ENCODE results near the gene ZC3HAV1L.
"Not testable (repeated sequence)": the region's sequence is repeated elsewhere in the genome, so short reads cannot be mapped to it uniquely, and the experiment has no call there.

The ZC3HAV1L gene

GRCh38 chr7:139054101-139054500 is 18.3 kb upstream of the ZC3HAV1L start:
- FAIRE-seq: no peak
- no peak for DNase-seq (ENCODE audit: low spot score)

- no peak for DNase-seq (ENCODE audit: low spot score)
Observed at GRCh38 chr7:139051655-139052054, 15.8 kb upstream of the ZC3HAV1L start.

GRCh38 chr7:139049936-139050335 is 14.1 kb upstream of the ZC3HAV1L start:
- FAIRE-seq (no peak), DNase-seq (ENCODE audit: low spot score) (no peak)

More at GRCh38 chr7:139051655-139052054, 15.8 kb upstream of the ZC3HAV1L start:
- FAIRE-seq: no peak

- DNase-seq (ENCODE audit: low spot score): no peak
- no peak for FAIRE-seq
Observed at GRCh38 chr7:139049111-139049510, 13.3 kb upstream of the ZC3HAV1L start.

GRCh38 chr7:139047970-139048369 is 12.1 kb upstream of the ZC3HAV1L start:
- DNase-seq (ENCODE audit: low spot score) (no peak), FAIRE-seq (no peak)

- FAIRE-seq (no peak), DNase-seq (ENCODE audit: low spot score) (no peak)
Observed at GRCh38 chr7:139046143-139046542, 10.3 kb upstream of the ZC3HAV1L start.

- DNase-seq (ENCODE audit: low spot score) (no peak), FAIRE-seq (no peak)
Observed at GRCh38 chr7:139044813-139045794, 9.3 kb upstream of the ZC3HAV1L start.

- FAIRE-seq: no peak
Observed at GRCh38 chr7:139043823-139044812, 8.3 kb upstream of the ZC3HAV1L start.

GRCh38 chr7:139041378-139042085 is 5.7 kb upstream of the ZC3HAV1L start:
- FAIRE-seq (no peak), DNase-seq (ENCODE audit: low spot score) (no peak)

More at GRCh38 chr7:139043823-139044812, 8.3 kb upstream of the ZC3HAV1L start:
- no peak for DNase-seq (ENCODE audit: low spot score)

- FAIRE-seq: no peak
- no peak for DNase-seq (ENCODE audit: low spot score)
Observed at GRCh38 chr7:139038691-139039090, 2.8 kb upstream of the ZC3HAV1L start.

GRCh38 chr7:139036901-139037300 is 1.1 kb upstream of the ZC3HAV1L start:
- FAIRE-seq (no peak), DNase-seq (ENCODE audit: low spot score) (no peak)

GRCh38 chr7:139034855-139035585 is 822 bp downstream of the ZC3HAV1L start:
- FAIRE-seq (no peak), DNase-seq (ENCODE audit: low spot score) (peak; percentile 49)

GRCh38 chr7:139034336-139034735 is 1.5 kb downstream of the ZC3HAV1L start:
- DNase-seq (ENCODE audit: low spot score) (no peak), FAIRE-seq (no peak)

GRCh38 chr7:139033346-139034114 is 2.3 kb downstream of the ZC3HAV1L start:
- no peak for DNase-seq (ENCODE audit: low spot score)
- no peak for FAIRE-seq

- no peak for DNase-seq (ENCODE audit: low spot score)
- FAIRE-seq: no peak
Observed at GRCh38 chr7:139032473-139032872, 3.4 kb downstream of the ZC3HAV1L start.

- no peak for DNase-seq (ENCODE audit: low spot score)
- no peak for FAIRE-seq
Observed at GRCh38 chr7:139029353-139029752, 6.5 kb downstream of the ZC3HAV1L start.

- DNase-seq (ENCODE audit: low spot score) (no peak), FAIRE-seq (no peak)
Observed at GRCh38 chr7:139026551-139026950, 9.3 kb downstream of the ZC3HAV1L start.

GRCh38 chr7:139025861-139026260 is 10.0 kb downstream of the ZC3HAV1L start:
- not testable (repeated sequence) for DNase-seq (ENCODE audit: low spot score); FAIRE-seq

- FAIRE-seq: no peak
Observed at GRCh38 chr7:139023076-139023475, 12.8 kb downstream of the ZC3HAV1L start.

GRCh38 chr7:139022286-139022685 is 13.6 kb downstream of the ZC3HAV1L start:
- FAIRE-seq (no peak), DNase-seq (ENCODE audit: low spot score) (no peak)

More at GRCh38 chr7:139023076-139023475, 12.8 kb downstream of the ZC3HAV1L start:
- no peak for DNase-seq (ENCODE audit: low spot score)
